Large intestine (tissue), 3 donors: Measurements from ENCODE around the gene P2RY8. TPM values are rescaled to one million over a fixed set of nuclear protein-coding genes. Genes with fewer than 3 reads are reported as not detected.
"Not testable (repeated sequence)": the region's sequence is repeated elsewhere in the genome, so short reads cannot be mapped to it uniquely, and the experiment has no call there.

Source experiments
- DNase-seq, 2 donors: peaks; one replicate each; pipeline versions ENCODE4 v3.0.0 to v3.0.0-alpha.2; 2013
- H3K27ac ChIP-seq: one replicate; pipeline ENCODE4 v1.5.1; 2013; ENCODE audit warnings: low read length
- H3K27me3 ChIP-seq: 2 replicates; pipeline ENCODE4 v1.6.1; 2013; ENCODE audit warnings: low read length; ENCODE audit not compliant: control insufficient read depth, insufficient read depth
- H3K36me3 ChIP-seq: 2 replicates; pipeline ENCODE4 v1.6.1; 2013; ENCODE audit warnings: low read length; ENCODE audit not compliant: control insufficient read depth, insufficient read depth
- H3K4me1 ChIP-seq: one replicate; pipeline ENCODE4 v1.6.1; 2013; ENCODE audit warnings: low read length; ENCODE audit not compliant: control insufficient read depth, insufficient read depth
- H3K4me3 ChIP-seq: one replicate; pipeline ENCODE4 v1.5.1; 2013; ENCODE audit warnings: low read length
- H3K9me3 ChIP-seq: one replicate; pipeline ENCODE4 v1.6.1; 2013; ENCODE audit warnings: mild to moderate bottlenecking, low read depth, low read length, moderate library complexity; ENCODE audit not compliant: control insufficient read depth
- whole genome bisulfite sequencing: methylation state at CpG from one replicate; pipeline ENCODE4 v1.1.5; 2013; ENCODE audit warnings: low lambda C conversion rate; ENCODE audit not compliant: insufficient coverage; 5-methylcytosine and 5-hydroxymethylcytosine counted together
- polyA plus RNA-seq: library from polyadenylated mRNA; unstranded; fragments of 120-200 nt; gene quantifications from one replicate; pipeline ENCODE4 v1.2.1, GENCODE V29; 2013

P2RY8 gene
- polyA plus RNA-seq, 1 donor, result 1.6 TPM

- DNase-seq, result peak; percentile 98 to 99
- Histone ChIP-seq H3K4me3 (peak within 1 kb of the TSS; percentile 93), H3K27me3 (no peaks in the 10 kb centered on the region), H3K27ac (peak within 1 kb of the TSS; percentile 93), H3K36me3 (no peaks in the 10 kb centered on the region), H3K9me3 (peaks cover 8% of the 10 kb centered on the region), H3K4me1 (peaks cover 5% of the 10 kb centered on the region)
- no CpG with 5 or more reads among the region's 76 CpGs for WGBS
Measured at GRCh38 chrX:1452516-1453394, 84.2 kb downstream of the P2RY8 start, which contains the start of gene ASMTL. Gene ASMTL (minus strand): TSS chrX:1452909. CDS start chrX:1452840, 69 bp downstream.

- Histone ChIP-seq H3K4me1 (peaks cover 5% of the 10 kb centered on the region), H3K4me3 (peak overlapping the region; percentile 93), H3K27ac (no peak overlapping the region), H3K36me3 (no peaks in the 10 kb centered on the region), H3K27me3 (no peaks in the 10 kb centered on the region), H3K9me3 (peaks cover 10% of the 10 kb centered on the region)
- no peak for DNase-seq
- WGBS, result no CpG with 5 or more reads among the region's 23 CpGs
Measured at GRCh38 chrX:1451661-1452515, 85.1 kb downstream of the P2RY8 start.

GRCh38 chrX:1451251-1451660, 85.7 kb downstream of the P2RY8 start:
- Histone ChIP-seq H3K27ac (no peak overlapping the region), H3K27me3 (no peaks in the 10 kb centered on the region), H3K4me3 (no peak overlapping the region), H3K4me1 (peaks cover 5% of the 10 kb centered on the region), H3K9me3 (peaks cover 10% of the 10 kb centered on the region), H3K36me3 (no peaks in the 10 kb centered on the region)
- DNase-seq, result no peak
- no CpG with 5 or more reads among the region's 6 CpGs for WGBS

- Histone ChIP-seq H3K36me3 (no peaks in the 10 kb centered on the region), H3K27me3 (no peaks in the 10 kb centered on the region), H3K9me3 (peaks cover 12% of the 10 kb centered on the region), H3K4me1 (peaks cover 5% of the 10 kb centered on the region), H3K4me3 (no peak overlapping the region), H3K27ac (no peak overlapping the region)
- WGBS, result no CpG with 5 or more reads among the region's 9 CpGs
- no peak for DNase-seq
Measured at GRCh38 chrX:1450361-1451161, 86.4 kb downstream of the P2RY8 start.

GRCh38 chrX:1449823-1450149, 87.2 kb downstream of the P2RY8 start:
- Histone ChIP-seq H3K27ac (no peak overlapping the region), H3K4me3 (no peak overlapping the region), H3K4me1 (peaks cover 5% of the 10 kb centered on the region), H3K36me3 (no peaks in the 10 kb centered on the region), H3K9me3 (peaks cover 13% of the 10 kb centered on the region), H3K27me3 (no peaks in the 10 kb centered on the region)
- no peak for DNase-seq
- WGBS, result 80% methylated on average over 1 of the region's 2 CpGs

- DNase-seq, result no peak
- Histone ChIP-seq H3K27ac (no peak overlapping the region), H3K4me1 (peaks cover 5% of the 10 kb centered on the region), H3K27me3 (no peaks in the 10 kb centered on the region), H3K4me3 (no peak overlapping the region), H3K36me3 (no peaks in the 10 kb centered on the region), H3K9me3 (peaks cover 17% of the 10 kb centered on the region)
- 76% methylated on average over 3 of the region's 9 CpGs for WGBS
Measured at GRCh38 chrX:1449036-1449822, 87.8 kb downstream of the P2RY8 start.

GRCh38 chrX:1448573-1449001, 88.4 kb downstream of the P2RY8 start:
- H3K4me1 ChIP-seq, H3K27me3 ChIP-seq, DNase-seq, H3K27ac ChIP-seq, H3K36me3 ChIP-seq, H3K4me3 ChIP-seq: not testable (repeated sequence)
- no CpG with 5 or more reads among the region's 5 CpGs for WGBS
- H3K9me3 ChIP-seq, result peaks cover 18% of the 10 kb centered on the region

GRCh38 chrX:1447969-1448572, 88.9 kb downstream of the P2RY8 start:
- peaks cover 23% of the 10 kb centered on the region for H3K9me3 ChIP-seq
- not testable (repeated sequence) for H3K27ac ChIP-seq, H3K4me3 ChIP-seq, H3K27me3 ChIP-seq, H3K4me1 ChIP-seq, DNase-seq, H3K36me3 ChIP-seq
- no CpG with 5 or more reads among the region's 8 CpGs for WGBS
